Smooth muscle cell (in vitro differentiated cells): ENCODE results near the gene NDST1. TPM values are rescaled to one million over a fixed set of nuclear protein-coding genes. Genes with fewer than 3 reads are reported as not detected.

ENCODE experiments used
- DNase-seq: peaks from one replicate; lab custom pipeline; 2025; ENCODE audit not compliant: unreplicated experiment; lab: John Stamatoyannopoulos, UW
- H2AFZ ChIP-seq: fragments of 200-600 bp; sonication (generic); 2 replicates; pipeline ENCODE4 v1.6.0; 2016; ENCODE audit warnings: antibody characterized with exemption, low read depth, mild to moderate bottlenecking
- H3F3A ChIP-seq: fragments of 200-600 bp; sonication (generic); 2 replicates; pipeline ENCODE4 v1.6.0; 2017; ENCODE audit warnings: antibody characterized with exemption, low read depth
- H3K27ac ChIP-seq: fragments of 200-600 bp; sonication (generic); 2 replicates; pipeline ENCODE4 v1.5.1; 2016; ENCODE audit warnings: low read depth, mild to moderate bottlenecking
- H3K27me3 ChIP-seq: fragments of 200-600 bp; sonication (generic); 2 replicates; pipeline ENCODE4 v1.6.1; 2016; ENCODE audit warnings: low read depth, mild to moderate bottlenecking
- H3K36me3 ChIP-seq: fragments of 200-600 bp; sonication (generic); 2 replicates; pipeline ENCODE4 v1.5.1; 2016; ENCODE audit warnings: low read depth
- H3K4me1 ChIP-seq: fragments of 200-600 bp; sonication (generic); 2 replicates; pipeline ENCODE4 v1.5.1; 2016; ENCODE audit warnings: low read depth
- H3K4me2 ChIP-seq: fragments of 200-600 bp; sonication (generic); 2 replicates; pipeline ENCODE4 v1.6.0; 2016; ENCODE audit warnings: mild to moderate bottlenecking
- H3K4me3 ChIP-seq: fragments of 200-600 bp; sonication (generic); 2 replicates; pipeline ENCODE4 v1.5.1; 2016; ENCODE audit warnings: mild to moderate bottlenecking
- H3K79me2 ChIP-seq: fragments of 200-600 bp; sonication (generic); 2 replicates; pipeline ENCODE4 v1.6.0; 2016; ENCODE audit warnings: low read depth, mild to moderate bottlenecking
- H3K9ac ChIP-seq: fragments of 200-600 bp; sonication (generic); 2 replicates; pipeline ENCODE4 v1.6.0; 2016; ENCODE audit warnings: low read depth
- H3K9me3 ChIP-seq: fragments of 200-600 bp; sonication (generic); replicated peaks from 2 replicates; pipeline ENCODE4 v1.5.1; 2016; ENCODE audit warnings: low read depth
- H4K20me1 ChIP-seq: fragments of 200-600 bp; sonication (generic); 2 replicates; pipeline ENCODE4 v1.6.0; 2016; ENCODE audit warnings: low read depth
- CTCF ChIP-seq: fragments of 200-600 bp; sonication (generic); IDR thresholded peaks from 2 replicates; pipeline ENCODE4 v1.5.1; 2017; ENCODE audit warnings: borderline replicate concordance, mild to moderate bottlenecking, antibody characterized with exemption; ENCODE audit not compliant: insufficient read depth, poor library complexity, severe bottlenecking
- WGBS: methylation state at CpG from one replicate; pipeline ENCODE4 v1.1.7; 2016; ENCODE audit warnings: low lambda C conversion rate; 5-methylcytosine and 5-hydroxymethylcytosine counted together
- polyA plus RNA-seq: library from polyadenylated mRNA; unstranded; fragments of >200 nt; fragmentation: Nextera tagmentation; extraction: Ambion mirVana; gene quantifications from 2 replicates; pipeline ENCODE4 v1.2.1, GENCODE V29; 2016
- total RNA-seq: library from RNA; depleted of rRNA; stranded (reverse); fragments of >200 nt; gene quantifications from 2 replicates; pipeline ENCODE4 v1.2.3, GENCODE V29; 2014

NDST1 gene
- total and polyA plus RNA-seq, 2 experiments from 2014 or later: 32.4 to 53.0 TPM

- no peaks in the 10 kb centered on the region for H4K20me1 ChIP-seq
- 71% methylated on average over 11 of the region's 11 CpGs for whole genome bisulfite sequencing
- H3F3A ChIP-seq: no peaks in the 10 kb centered on the region
- no peak overlapping the region for H2AFZ ChIP-seq
- H3K79me2 ChIP-seq: peaks cover 31% of the 10 kb centered on the region
- peak; percentile 90 for DNase-seq
- H3K9ac ChIP-seq: peak overlapping the region; percentile 92
- no peaks in the 10 kb centered on the region for H3K27me3 ChIP-seq
- H3K9me3 ChIP-seq: no peaks in the 10 kb centered on the region
- peak overlapping the region; percentile 96 for H3K27ac ChIP-seq
- peaks cover 17% of the 10 kb centered on the region for H3K4me1 ChIP-seq
- no peak for TF ChIP-seq CTCF
- H3K36me3 ChIP-seq: no peaks in the 10 kb centered on the region
- H3K4me3 ChIP-seq: peak overlapping the region; percentile 35
- H3K4me2 ChIP-seq: peak overlapping the region; percentile 84
Observed at GRCh38 chr5:150599917-150600511, 92.1 kb downstream of the NDST1 start.

- no peaks in the 10 kb centered on the region for H3F3A ChIP-seq
- no peak for DNase-seq
- H3K4me2 ChIP-seq: peak overlapping the region; percentile 84
- H3K27ac ChIP-seq: peak overlapping the region; percentile 96
- H3K36me3 ChIP-seq: no peaks in the 10 kb centered on the region
- TF ChIP-seq CTCF: no peak
- no peaks in the 10 kb centered on the region for H3K27me3 ChIP-seq
- H3K9me3 ChIP-seq: no peaks in the 10 kb centered on the region
- H3K4me1 ChIP-seq: peaks cover 8% of the 10 kb centered on the region
- H3K79me2 ChIP-seq: peaks cover 31% of the 10 kb centered on the region
- 72% methylated on average over 10 of the region's 25 CpGs for WGBS
- peak overlapping the region; percentile 92 for H3K9ac ChIP-seq
- H4K20me1 ChIP-seq: no peaks in the 10 kb centered on the region
- peak overlapping the region; percentile 35 for H3K4me3 ChIP-seq
- no peak overlapping the region for H2AFZ ChIP-seq
Observed at GRCh38 chr5:150600616-150601490, 92.9 kb downstream of the NDST1 start.

GRCh38 chr5:150601491-150602345 lies 93.8 kb downstream of the NDST1 start:
- no peak for DNase-seq
- H3K4me3 ChIP-seq: peak overlapping the region; percentile 35
- H3F3A ChIP-seq: no peaks in the 10 kb centered on the region
- 74% methylated on average over 16 of the region's 16 CpGs for WGBS
- TF ChIP-seq CTCF: no peak
- no peaks in the 10 kb centered on the region for H3K4me1 ChIP-seq
- no peaks in the 10 kb centered on the region for H3K9me3 ChIP-seq
- no peaks in the 10 kb centered on the region for H4K20me1 ChIP-seq
- H2AFZ ChIP-seq: no peak overlapping the region
- no peaks in the 10 kb centered on the region for H3K36me3 ChIP-seq
- H3K27ac ChIP-seq: peak overlapping the region; percentile 96
- H3K79me2 ChIP-seq: peaks cover 31% of the 10 kb centered on the region
- H3K27me3 ChIP-seq: no peaks in the 10 kb centered on the region
- peak overlapping the region; percentile 84 for H3K4me2 ChIP-seq
- H3K9ac ChIP-seq: peak overlapping the region; percentile 92
